ENCODE data around the gene NCAM1. TPM values are rescaled to one million over a fixed set of nuclear protein-coding genes. Genes with fewer than 3 reads are reported as not detected.

Gene NCAM1
- polyA plus RNA-seq, 4 donors = 69.6 to 92.1 (median 76.3) TPM

DNA sequence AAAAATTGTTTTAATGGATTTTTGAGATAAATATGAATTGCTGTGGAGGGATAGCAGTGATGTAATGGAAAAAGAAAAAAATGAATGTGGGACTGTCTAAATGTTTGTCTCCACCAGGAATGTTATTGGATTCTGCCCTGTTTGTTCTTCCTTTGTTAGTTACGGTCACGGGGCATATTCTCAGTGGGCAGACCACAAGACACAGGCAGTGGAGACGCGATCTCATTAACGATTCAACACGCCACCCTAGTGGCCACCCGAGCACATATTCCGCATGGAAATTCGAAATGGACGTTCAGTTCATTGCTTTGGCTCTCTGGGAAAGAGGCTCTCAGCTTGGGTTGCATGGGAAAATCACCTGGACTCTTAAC, 201.4 kb downstream of the NCAM1 start:
- no peak for DNase-seq (ENCODE audit: low read depth in 4 of 4, low spot score in 3 of 4)

DNA sequence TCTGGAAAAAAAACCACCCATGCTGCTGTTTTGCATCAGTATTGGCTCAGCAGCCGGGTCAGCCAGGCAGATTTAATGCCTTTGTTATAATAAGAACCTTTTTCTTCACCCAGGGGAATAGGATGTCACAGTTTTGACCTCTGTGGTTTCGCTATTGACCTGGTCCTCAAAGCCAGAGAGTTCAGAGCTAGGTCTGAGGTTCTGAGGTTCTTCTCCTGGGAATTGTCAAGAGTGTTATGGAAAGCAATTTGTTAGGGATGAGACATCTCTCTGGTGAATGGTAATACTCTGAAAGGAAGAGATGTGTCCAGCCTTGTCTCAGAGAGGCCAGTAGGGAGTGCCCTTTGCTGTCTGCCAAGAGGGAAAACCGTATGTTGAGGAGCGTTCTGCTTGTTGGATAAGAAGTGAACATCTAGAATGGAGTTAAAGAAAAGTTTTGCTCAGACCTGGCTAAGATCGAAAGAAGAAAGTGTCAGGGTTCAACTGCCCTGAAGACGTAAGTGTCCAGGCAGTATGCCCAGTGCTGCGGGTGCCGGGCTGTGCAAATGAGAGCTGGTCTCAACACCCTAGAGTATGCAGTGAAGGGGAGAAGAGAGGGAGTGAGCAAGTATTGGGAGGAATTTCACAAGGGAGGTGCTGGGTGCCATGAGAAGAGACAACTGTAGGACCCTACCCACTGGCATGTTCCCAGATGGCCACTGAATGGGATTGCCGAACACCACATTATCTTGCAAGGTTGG, 202.2 kb downstream of the NCAM1 start:
- no peak for DNase-seq (ENCODE audit: low read depth in 4 of 4, low spot score in 3 of 4)

DNA sequence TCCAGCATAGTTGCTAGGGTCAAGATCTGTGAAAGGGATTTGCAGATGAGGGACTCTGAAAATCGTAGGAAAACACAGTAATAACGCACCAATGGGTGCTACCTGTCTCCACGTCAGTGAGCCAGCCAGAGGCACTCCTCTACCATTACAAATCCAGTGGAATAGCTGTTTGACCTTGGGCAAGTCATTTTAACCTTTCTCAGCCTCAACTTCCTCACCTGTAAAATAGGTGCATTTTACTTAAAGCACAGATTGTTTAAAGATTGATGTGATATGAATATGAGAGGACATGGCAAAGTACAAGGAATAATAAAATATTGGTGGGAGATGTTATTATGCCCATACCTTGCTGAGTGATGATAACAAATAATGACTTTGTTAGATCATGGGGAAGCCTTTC, 205.1 kb downstream of the NCAM1 start:
- no peak for DNase-seq (ENCODE audit: low read depth in 4 of 4, low spot score in 3 of 4)

DNA sequence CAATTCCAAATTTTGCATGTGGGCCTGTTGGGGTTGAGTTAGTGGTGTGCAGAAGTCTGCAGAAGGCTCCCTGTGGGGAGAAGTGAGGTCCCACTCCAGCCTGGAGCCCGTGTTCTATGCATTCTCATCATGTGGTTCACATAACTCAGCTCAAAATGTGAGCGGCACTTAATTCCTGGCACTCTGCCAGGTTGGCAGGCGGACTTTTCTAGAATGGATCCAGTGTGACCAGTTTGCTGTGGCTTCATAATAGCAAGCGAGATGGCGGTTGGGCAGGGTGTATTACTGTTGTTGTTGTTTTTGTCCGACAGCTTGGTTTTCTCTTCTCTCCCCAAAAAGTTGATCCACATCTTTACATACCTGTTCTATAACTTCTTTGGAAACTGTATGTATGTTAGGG, 206.4 kb downstream of the NCAM1 start:
- DNase-seq (ENCODE audit: low read depth in 4 of 4, low spot score in 3 of 4) = no peak

DNA sequence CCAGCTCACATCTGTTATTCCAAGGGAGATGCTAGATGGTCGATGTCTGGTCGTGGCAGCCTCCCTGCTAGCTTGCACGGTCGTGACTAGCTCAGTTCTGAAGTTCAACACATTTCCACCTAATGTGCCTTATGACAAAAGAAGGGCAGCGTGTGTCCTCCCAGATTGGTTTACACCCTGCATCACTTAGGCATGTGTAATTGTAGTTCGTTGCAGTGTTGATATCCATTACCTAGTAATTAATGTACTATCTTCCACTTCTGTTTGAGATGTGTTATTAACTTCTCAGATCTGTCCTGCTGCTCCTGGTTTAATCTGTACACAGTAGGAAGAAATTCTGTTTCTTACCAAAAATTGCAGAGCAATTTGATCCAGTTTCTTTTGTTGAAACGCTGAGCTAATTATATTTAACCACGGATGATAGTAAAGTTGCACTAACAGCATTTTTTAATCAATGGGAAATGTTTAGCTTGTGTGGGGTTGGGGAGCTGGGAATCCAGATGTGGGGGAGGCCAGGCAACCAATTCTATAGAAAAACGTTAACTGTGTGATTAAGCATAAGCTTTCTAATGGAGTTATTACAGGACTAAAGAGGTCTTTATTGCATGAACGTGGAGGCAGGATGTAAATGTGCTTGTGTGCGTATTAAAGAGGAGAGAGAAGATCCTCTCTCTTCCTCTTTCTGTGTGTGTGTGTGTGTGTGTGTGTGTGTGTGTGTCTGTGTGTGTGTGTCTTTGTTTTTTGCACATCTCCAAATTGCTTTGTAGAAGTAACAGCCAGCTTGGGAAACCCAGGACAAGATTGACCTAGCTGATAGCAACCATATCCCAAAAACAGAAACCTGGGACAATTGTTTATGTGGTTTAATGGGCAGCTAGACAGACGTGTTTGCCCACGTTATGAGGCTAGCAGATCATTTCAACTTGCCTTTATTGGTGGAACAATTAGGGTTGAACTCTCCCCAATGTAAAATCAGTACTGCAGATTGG, 207.4 kb downstream of the NCAM1 start:
- DNase-seq (ENCODE audit: low read depth in 4 of 4, low spot score in 3 of 4) = no peak

DNA sequence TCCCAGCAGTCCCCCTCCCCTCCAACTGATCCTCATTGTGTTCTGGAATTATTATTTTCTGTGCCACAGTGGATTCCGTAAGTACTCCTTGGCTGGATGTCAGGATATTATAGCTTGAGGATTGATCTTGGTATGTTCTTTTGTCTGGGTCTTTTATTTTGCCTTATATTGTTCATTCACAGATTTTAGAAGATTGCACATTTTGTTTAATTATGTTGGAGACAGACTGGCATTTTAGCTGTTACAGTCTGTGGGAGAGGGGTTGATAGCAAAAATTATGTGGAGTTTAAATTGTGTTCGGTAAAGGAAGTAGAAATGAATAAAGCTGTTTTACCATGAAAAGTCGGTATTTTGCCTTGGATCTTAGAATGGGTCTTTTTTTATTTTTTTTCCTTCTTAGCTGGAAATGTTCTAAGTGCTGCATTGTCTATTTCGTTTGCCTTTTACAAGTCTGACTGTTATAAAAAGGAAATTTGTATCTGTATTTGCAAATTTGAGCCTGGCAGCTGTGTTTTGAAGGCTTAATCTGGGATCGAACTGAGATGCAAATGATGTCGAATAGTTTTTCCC, 211.2 kb downstream of the NCAM1 start:
- no peak for DNase-seq (ENCODE audit: low read depth in 4 of 4, low spot score in 3 of 4)

DNA sequence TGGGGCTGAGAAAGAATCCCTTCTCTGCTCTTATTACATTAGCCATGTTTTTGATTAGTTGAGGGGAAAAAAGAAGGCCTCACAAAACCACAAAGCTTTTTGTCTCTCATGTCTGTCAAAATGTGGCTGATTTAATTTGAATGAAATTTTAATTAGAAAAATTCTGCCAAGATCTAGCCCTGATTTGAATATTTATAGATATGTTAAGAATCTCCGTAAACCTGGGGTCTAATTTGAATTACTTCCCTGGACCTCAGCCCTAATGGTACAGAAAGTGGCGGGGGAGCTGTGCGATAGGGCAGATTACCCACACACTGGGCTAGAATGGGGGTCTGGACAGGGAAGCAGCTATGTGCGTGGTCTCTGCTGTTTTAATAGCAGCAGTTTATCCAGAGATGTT, 211.9 kb downstream of the NCAM1 start:
- DNase-seq (ENCODE audit: low read depth in 4 of 4, low spot score in 3 of 4) = no peak

DNA sequence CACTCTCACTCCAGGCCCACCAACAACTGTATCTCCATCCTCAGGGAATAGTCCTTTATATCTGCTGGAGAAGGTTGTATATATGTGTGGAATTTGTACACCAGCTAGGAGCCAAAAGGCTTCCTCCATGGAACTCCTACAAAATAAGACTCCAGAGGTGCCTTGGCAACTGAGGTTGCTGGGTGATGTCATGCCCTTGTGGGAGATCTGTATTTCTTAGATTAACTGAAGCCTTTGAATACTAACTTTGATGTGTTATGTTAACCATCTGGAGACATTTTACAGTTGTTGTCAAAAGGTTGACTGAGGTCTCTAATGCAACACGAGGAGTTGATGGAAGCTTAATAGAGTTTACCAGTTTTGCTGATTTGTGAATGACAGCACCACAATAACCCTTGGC, 213.7 kb downstream of the NCAM1 start:
- no peak for DNase-seq (ENCODE audit: low read depth in 4 of 4, low spot score in 3 of 4)

DNA sequence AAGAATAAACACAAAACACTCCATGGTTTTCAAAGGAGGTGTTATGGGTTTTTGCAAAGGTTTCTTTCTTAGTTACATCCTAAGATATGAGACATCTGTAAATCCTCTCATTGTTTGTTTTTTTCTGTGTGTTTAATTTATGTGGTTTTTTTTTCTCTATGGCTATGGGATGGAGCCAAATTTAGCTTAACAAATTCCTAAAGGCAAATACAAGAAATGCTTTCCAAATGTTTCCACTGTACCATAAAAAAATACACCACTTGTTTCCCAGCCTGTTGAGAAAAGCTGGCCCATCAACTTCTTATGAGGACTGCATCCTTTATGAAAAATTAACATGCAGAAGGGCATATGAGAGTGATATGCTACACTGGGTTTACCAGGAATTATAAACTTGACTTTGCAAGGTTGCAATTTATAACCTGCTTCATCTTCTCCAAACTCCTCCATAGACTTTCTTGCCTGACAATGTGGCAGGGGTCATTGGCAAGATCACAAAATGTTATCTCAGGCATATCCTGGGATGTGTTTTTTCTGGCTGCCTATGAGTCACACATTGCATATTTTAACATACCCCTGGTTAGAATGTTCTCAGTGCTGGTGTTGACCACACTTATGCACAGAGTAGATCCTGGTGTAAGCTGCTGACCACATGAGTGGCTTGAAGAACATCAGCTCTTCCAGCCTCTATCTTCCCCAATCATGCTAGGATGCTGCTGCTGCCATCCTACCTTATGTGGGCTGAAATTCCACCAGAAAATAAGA, 215.6 kb downstream of the NCAM1 start:
- DNase-seq (ENCODE audit: low read depth in 4 of 4, low spot score in 3 of 4) = no peak

DNA sequence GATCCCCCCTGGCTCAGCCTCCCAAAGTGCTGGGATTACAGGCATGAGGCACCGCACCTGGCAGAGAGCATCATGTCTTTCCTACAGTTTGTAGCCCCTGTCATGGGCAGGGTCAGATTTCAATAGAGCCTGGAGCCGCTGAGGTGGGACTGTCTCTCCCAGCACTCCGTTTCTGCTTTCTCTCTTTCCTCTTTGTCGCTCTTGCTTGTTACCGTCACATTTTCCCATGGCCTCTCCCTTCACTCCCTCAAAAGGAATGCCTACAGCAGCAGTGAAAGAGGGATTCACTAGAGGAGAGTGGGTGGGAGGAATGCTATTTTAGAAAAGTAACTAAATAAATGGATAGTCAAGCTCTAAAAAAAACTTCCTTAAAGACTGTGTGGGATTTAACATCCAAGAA, 216.5 kb downstream of the NCAM1 start:
- no peak for DNase-seq (ENCODE audit: low read depth in 4 of 4, low spot score in 3 of 4)

DNA sequence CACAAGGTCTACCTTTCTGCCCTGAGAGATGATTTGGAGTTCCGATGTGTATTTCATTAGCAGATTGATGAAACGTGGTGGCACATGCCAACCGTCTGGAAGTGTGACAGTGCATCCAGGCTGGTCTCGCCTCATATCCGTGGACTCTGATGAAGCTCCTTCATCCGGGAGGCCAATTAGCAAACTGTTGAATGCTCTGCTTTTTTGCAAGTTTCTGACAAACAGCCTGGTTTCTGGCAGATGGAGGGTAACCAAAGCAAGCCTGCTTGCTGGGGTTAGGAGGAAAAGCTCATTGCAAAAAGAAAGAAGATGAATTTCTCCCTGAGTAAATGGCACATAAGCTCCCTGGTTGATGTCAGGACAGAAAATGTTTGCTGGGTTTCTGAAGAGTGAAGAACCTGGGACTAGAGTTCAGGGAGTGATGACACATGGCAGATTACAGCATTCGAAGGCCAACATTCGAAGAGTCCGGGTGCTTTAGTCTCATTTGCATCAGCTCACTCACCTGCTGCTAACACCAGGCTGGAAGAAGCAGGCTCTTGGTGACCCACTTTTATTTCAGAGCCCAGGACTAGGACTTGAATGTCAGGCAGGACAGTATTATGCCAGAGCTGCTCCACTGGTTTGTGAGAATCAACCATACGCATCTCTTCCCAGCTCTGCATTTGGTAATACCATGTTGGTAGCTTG, 217.3 kb downstream of the NCAM1 start:
- no peak for DNase-seq (ENCODE audit: low read depth in 4 of 4, low spot score in 3 of 4)

DNA sequence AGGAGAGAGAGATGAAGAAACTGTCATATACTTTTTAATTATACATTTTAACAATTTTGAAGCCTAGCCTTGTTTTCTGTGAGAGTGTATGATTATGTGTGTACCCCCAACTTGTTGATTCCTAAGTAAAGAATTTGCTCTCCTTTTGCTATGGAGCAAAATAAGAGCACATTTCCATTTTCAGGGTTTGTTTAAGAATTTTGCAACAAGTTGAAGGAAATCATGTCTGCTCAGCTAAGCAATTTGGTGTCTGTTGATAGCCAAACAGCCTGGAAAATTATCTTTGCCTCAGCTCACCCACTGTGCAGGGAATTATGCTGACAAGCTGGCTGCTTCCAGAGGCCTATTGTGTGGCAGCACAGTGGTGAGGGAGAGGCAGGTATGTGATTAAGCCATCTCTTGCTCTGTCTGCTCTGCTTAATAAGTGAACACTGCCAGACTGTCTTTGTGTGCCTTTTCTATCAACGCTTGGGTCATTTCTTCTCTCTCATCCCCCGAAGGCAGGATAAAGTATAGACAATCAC, 218.0 kb downstream of the NCAM1 start:
- DNase-seq (ENCODE audit: low read depth in 4 of 4, low spot score in 3 of 4) = no peak

DNA sequence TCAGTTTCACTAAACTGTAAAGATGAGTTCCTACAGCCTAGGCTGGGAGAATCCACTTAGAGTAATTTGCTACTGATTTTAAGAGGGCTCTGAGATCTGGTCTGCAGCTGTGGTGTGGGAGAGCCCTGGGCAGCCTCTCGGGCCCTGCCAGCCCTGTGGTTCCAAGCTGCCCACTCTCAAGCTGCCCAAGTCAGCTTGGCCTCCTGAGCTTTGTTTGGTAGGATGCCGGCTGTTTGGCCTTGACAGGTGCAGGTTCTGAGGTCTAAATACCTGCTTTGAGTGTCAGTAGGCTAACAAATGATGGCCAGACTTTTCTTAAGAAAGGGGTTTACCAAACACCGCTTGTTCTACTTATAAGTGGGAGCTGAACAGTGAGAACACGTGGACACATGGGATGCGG, 219.9 kb downstream of the NCAM1 start:
- no peak for DNase-seq (ENCODE audit: low read depth in 4 of 4, low spot score in 3 of 4)

DNA sequence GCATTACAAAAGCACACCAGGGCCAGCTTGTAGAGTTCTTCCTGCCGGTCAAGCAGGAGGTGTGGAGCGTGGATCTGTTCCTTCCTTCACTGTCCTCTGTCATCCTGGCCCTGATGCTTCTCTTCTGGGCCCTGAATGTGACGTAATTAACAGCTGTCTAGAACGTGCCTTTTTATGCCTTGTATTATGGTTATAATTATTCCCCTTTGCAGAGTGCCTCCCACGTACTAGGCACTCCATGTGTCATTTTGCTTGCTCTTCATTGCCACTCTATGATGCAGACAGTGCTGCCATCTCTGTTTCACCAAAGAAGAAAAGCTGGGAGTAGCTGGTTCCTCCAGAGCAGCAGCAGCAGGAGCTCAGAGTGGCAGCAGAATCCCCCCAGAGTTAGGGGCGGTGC, 221.1 kb downstream of the NCAM1 start:
- no peak for DNase-seq (ENCODE audit: low read depth in 4 of 4, low spot score in 3 of 4)

DNA sequence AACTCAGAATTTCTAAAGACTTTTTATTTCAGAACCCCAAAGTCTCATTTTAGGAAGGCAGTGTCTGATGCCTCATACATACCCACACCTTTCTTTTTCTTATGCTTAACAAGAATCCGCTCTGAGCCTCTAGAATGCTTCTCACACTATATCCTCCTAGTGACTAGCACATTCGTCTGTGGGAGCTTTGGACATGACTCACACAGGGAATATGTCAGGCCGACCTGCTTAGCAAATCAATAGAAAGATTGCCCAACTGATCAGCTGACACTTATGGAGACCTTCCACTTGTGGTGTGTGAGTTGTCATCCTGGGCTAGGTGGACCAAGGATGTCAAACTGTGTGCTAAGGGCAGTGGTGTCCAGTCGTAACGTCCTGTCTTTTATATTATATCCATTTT, 223.3 kb downstream of the NCAM1 start:
- no peak for DNase-seq (ENCODE audit: low read depth in 4 of 4, low spot score in 3 of 4)

DNA sequence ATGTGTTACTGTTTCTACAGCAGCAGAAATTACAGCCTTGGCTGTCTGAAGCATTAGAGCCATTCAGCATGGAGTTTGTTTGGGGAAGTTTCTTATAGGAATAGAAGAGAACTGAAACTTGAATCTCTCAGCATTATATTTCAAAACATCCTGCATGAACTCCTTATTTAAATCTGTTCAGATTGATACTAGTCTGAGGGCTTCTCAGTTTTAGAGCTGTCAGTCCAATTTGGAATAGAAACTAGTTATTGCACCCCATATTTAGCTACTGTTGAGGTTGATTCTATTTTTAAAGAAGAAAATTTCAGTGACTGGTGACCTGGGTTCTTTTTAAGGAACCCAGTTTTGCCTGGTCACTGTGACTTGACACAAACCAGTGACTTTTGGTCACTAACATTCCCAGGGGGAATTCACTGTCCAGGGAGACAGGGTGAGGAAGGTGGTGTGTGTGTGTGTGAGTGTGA, 227.2 kb downstream of the NCAM1 start:
- no peak for DNase-seq (ENCODE audit: low read depth in 4 of 4, low spot score in 3 of 4)

DNA sequence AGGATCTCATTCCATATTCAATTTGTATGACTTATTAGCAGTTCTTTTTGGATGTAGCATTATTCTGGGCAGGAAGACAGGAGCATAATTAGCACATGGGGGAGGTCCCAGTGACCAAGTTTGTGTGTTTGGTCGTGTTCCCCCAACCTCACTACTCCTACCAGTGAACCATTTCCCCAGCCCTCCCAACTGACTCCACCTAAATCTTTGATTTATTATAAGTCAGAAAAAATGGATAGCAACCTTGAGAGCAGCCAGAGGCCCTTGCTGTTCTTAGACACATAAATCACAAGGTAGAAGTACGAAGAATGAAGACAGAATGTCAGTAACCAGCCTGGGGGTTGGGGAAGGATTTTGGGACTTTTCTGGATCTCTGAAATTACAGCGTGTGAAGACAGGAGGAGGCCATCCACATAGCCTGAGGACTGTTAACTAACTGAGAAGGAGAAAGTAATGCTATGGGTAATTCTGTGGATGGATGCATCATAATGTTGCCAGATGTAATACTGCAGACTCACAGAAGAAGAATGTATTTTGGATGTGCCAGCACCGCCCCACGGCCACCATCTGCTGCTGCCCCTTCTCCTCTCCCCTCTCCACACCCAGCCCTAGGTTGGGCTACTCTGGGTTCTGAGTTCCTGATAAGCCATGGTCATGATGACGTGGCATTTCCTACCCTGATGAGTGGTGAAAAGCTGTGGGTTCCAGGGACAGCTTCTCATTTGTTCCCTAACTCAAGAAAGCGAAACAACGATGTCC, 228.9 kb downstream of the NCAM1 start:
- no peak for DNase-seq (ENCODE audit: low read depth in 4 of 4, low spot score in 3 of 4)

DNA sequence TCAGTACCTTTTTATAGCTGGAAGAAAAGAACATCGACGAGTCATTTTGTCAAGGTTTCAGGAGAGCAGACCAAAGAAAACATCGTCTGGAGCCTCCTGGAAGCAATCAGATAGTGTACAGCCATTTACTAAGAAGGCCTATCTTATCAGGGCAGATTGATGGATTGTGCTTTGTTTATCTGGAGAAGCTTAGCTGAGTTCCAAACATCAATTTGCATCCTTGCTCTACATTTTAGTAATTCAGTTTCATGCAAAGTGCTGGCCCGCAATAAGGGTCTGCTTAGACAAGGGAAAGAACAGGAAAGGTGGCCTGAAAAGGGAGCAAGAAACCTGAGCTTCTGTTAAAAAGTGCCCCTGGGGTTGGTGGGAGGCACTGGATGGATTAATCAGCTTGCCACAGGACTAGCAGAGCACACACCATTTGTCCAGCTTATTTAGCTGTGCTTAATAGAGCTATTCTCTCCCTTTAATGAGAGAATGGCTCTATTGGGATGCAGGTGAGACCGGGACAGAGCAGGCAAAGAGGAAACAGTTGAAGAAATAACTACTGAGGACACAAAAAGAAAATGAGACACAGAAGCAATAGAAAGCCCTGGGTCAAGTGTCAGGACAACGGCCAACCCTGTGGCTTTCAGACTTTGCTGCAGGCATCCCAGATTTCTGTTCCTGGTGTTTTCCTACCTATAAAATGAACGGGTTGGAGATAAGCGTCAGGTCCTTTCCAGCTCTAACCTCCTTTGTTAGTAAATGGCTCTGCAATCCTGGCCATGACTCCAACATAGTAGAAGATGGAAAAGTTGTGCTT, 231.1 kb downstream of the NCAM1 start:
- DNase-seq (ENCODE audit: low read depth in 4 of 4, low spot score in 3 of 4) = no peak

All from right renal pelvis (tissue), 4 donors.